Gastroesophageal sphincter (tissue), 4 donors: ENCODE results near the gene KRTAP19-1. TPM values are rescaled to one million over a fixed set of nuclear protein-coding genes. Genes with fewer than 3 reads are reported as not detected.

Experiments
- ATAC-seq: fragments of 150-250 bp; one replicate; pipeline ENCODE4 v1.9.1; 2016; ENCODE audit warnings: mild to moderate bottlenecking, moderate library complexity
- H3K27ac ChIP-seq, 4 donors: fragments of 200-600 bp; sonication (generic) in 3 of 4; 1 replicate in 3 of 4; 2 replicates in 1 of 4; pipeline ENCODE4 v1.5.1; 2016 to 2019
- H3K27me3 ChIP-seq: fragments of 200-600 bp; sonication (generic); one replicate; pipeline ENCODE4 v1.5.1; 2019
- H3K36me3 ChIP-seq, 2 donors: fragments of 200-600 bp; sonication (generic); one replicate each; pipeline ENCODE4 v1.5.1; 2019; ENCODE audit warnings: control low read depth in 1 of 2
- H3K4me1 ChIP-seq, 3 donors: fragments of 200-600 bp; sonication (generic); 1 replicate in 2 of 3; 2 replicates in 1 of 3; pipeline ENCODE4 v1.5.1; 2016 to 2019; ENCODE audit warnings: control low read depth in 2 of 3
- H3K4me3 ChIP-seq, 2 donors: fragments of 200-600 bp; sonication (generic); one replicate each; pipeline ENCODE4 v1.5.1; 2019; ENCODE audit warnings: mild to moderate bottlenecking in 1 of 2, moderate library complexity in 1 of 2
- H3K9me3 ChIP-seq, 3 donors: fragments of 200-600 bp; sonication (generic); one replicate each; pipeline ENCODE4 v1.5.1; 2017 to 2019; ENCODE audit warnings: control low read depth in 2 of 3
- CTCF ChIP-seq, 4 experiments: fragments of 200-600 bp in 2 of 4; fragments of 450-650 bp in 2 of 4; sonication (generic) in 1 of 4; IDR thresholded peaks; one replicate each; pipeline ENCODE4 v1.5.1; 2017 to 2019; ENCODE audit warnings: antibody characterized with exemption in 4 of 4, mild to moderate bottlenecking in 2 of 4, moderate library complexity in 2 of 4
- EP300 ChIP-seq: sonication (generic); formaldehyde crosslinking; IDR thresholded peaks from one replicate; pipeline ENCODE4 v1.6.1; 2017; ENCODE audit warnings: antibody characterized with exemption, mild to moderate bottlenecking
- POLR2A ChIP-seq, 2 donors: fragments of 450-650 bp; IDR thresholded peaks; one replicate each; pipeline ENCODE4 v1.6.1; 2017; ENCODE audit warnings: antibody characterized with exemption in 2 of 2, mild to moderate bottlenecking in 2 of 2, moderate library complexity in 1 of 2
- POLR2AphosphoS5 ChIP-seq: sonication (generic); formaldehyde crosslinking; IDR thresholded peaks from one replicate; pipeline ENCODE4 v1.6.1; 2017; ENCODE audit warnings: antibody characterized with exemption
- WGBS, 2 donors: methylation state at CpG; one replicate each; pipeline ENCODE4 v1.1.5; 2018; ENCODE audit warnings: low coverage in 1 of 2; 5-methylcytosine and 5-hydroxymethylcytosine counted together
- total RNA-seq, 4 donors: library from RNA; depleted of rRNA; stranded (reverse); fragments of >200 nt; gene quantifications; one replicate each; pipeline ENCODE4 v1.1.0, GENCODE V29; 2016

The KRTAP19-1 gene
- total RNA-seq, 4 donors from 2014 or later: not detected

- Histone ChIP-seq H3K27ac (no peak within 1 kb of the TSS), H3K36me3 (no peaks in the 10 kb centered on the region), H3K4me3 (no peak within 1 kb of the TSS), H3K4me1 (no peaks in the 10 kb centered on the region), H3K9me3 (no peaks in the 10 kb centered on the region), H3K27me3 (no peaks in the 10 kb centered on the region)
- WGBS, 2 donors: 66 to 75% methylated on average over 2 of the region's 2 CpGs
- ATAC-seq: no peak
- no peak for TF ChIP-seq POLR2AphosphoS5
- no peak for TF ChIP-seq CTCF (IDR thresholded peaks at IDR 0.05)
- no peak for TF ChIP-seq POLR2A (IDR thresholded peaks at IDR 0.05)
- no peak for TF ChIP-seq EP300
Measured at GRCh38 chr21:30491963-30492428, 11.8 kb upstream of the KRTAP19-1 start, which contains the start of gene KRTAP19-3. KRTAP19-3 (minus strand) TSS chr21:30492013; CDS start chr21:30491957, 56 bp downstream.

DNA sequence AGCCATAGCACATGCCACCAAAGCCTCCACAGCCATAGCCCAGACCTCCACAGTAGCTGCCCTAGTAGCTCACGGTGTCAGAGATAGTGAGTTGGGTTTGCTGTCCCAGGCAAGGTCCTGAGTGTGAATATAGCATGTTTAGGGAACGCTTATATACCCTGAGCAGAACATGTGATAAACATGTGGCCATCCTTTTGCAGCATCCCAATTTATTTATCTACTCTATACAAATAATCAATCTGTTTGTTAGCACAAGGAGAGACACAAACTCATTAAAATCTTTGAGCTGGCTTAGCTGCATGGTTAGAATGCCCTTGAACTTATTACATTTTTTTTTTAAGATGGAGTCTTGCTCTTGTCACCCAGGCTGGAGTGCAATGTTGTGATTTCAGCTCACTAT is 7.2 kb upstream of the KRTAP19-1 start, which contains the start of gene KRTAP19-2:
TSS of gene KRTAP19-2 (minus strand) at position 101 of the 400 bp plus-strand sequence. CDS start at position 13, 88 bp downstream.
- no peaks in the 10 kb centered on the region for H3K27me3 ChIP-seq
- H3K9me3 ChIP-seq: peaks cover 0 to 5% (median 0%) of the 10 kb centered on the region in 3 donors
- no peak for ATAC-seq
- no peak within 1 kb of the TSS for H3K4me3 ChIP-seq
- H3K4me1 ChIP-seq: no peaks in the 10 kb centered on the region
- 75 to 100% methylated on average over 1 of the region's 2 CpGs for WGBS, 2 donors
- H3K36me3 ChIP-seq: no peaks in the 10 kb centered on the region
- TF ChIP-seq EP300 (no peak), POLR2A (IDR thresholded peaks at IDR 0.05) (no peak), POLR2AphosphoS5 (no peak)
- H3K27ac ChIP-seq: no peak within 1 kb of the TSS

DNA sequence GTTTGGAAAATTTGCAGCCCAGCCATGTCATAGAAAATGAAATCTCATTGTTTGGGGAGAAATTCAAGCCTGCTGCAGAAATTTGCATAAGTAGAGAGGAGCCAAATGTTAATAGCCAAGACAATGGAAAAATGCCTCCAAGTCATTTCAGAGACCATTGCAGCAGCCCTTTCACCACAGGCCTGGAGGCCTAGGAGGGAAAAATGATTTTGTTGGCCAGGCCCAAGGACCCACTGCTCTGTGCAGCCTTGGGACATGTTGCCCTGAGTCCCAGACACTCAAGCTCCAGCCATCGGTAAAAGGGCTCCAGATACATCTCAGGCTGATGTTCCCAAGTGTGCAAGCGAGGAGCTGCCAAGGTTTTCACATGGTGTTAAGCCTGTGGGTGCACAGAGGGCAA is 6.0 kb upstream of the KRTAP19-1 start:
- ATAC-seq: no peak
- Histone ChIP-seq H3K9me3 (peaks cover 0 to 5% (median 0%) of the 10 kb centered on the region in 3 donors), H3K4me3 (no peak overlapping the region), H3K4me1 (no peaks in the 10 kb centered on the region), H3K36me3 (no peaks in the 10 kb centered on the region), H3K27me3 (no peaks in the 10 kb centered on the region), H3K27ac (no peak overlapping the region)
- no CpG with 5 or more reads among the region's 2 CpGs for whole genome bisulfite sequencing, 2 donors
- no peak for TF ChIP-seq CTCF (IDR thresholded peaks at IDR 0.05)
- no peak for TF ChIP-seq POLR2A (IDR thresholded peaks at IDR 0.05)
- no peak for TF ChIP-seq POLR2AphosphoS5
- no peak for TF ChIP-seq EP300

- Histone ChIP-seq H3K4me1 (no peaks in the 10 kb centered on the region), H3K36me3 (no peaks in the 10 kb centered on the region), H3K9me3 (peaks cover 0 to 5% (median 0%) of the 10 kb centered on the region in 3 donors), H3K27ac (no peak overlapping the region), H3K27me3 (no peaks in the 10 kb centered on the region), H3K4me3 (no peak overlapping the region)
- ATAC-seq: no peak
- TF ChIP-seq EP300: no peak
- TF ChIP-seq POLR2A (IDR thresholded peaks at IDR 0.05): no peak
- no peak for TF ChIP-seq CTCF (IDR thresholded peaks at IDR 0.05)
- TF ChIP-seq POLR2AphosphoS5: no peak
- WGBS, 2 donors: 58 to 64% methylated on average over 2 of the region's 2 CpGs
Measured at GRCh38 chr21:30482130-30482529, 2.0 kb upstream of the KRTAP19-1 start.

DNA sequence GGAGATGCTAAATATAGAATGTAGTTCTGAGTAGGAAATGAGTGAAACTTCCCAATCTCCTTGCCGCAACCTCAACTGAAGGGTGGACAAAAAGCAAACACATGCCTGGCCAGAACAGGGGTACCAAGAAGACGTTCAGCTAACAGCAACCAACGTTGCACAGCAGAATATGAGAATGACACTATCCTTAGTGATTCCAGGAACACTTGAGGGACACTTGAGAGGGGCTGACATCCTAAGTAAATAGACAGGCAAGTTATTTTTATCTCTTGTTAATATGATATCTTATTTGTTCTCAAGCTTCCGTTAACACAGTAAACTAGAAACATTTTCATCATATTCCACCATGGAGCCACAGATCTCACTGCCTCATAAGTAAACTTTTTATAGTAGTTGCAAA is 908 bp downstream of the KRTAP19-1 start:
- no peaks in the 10 kb centered on the region for H3K4me1 ChIP-seq
- no peaks in the 10 kb centered on the region for H3K27me3 ChIP-seq
- TF ChIP-seq CTCF (IDR thresholded peaks at IDR 0.05): no peak
- no peak for TF ChIP-seq POLR2A (IDR thresholded peaks at IDR 0.05)
- TF ChIP-seq POLR2AphosphoS5: no peak
- TF ChIP-seq EP300: no peak
- no peaks in the 10 kb centered on the region for H3K36me3 ChIP-seq
- H3K4me3 ChIP-seq: no peak overlapping the region
- no peak for ATAC-seq
- no peak overlapping the region for H3K27ac ChIP-seq
- 60 to 70% methylated on average over 3 to 4 of the region's 4 CpGs for WGBS, 2 donors
- H3K9me3 ChIP-seq: no peaks in the 10 kb centered on the region
